HG02981 (cell line): Measurements from ENCODE around the gene EGFR.

Source experiments
- ATAC-seq: cut with Tn5 transposase; IDR thresholded peaks from one replicate; pipeline ENCODE4 v1.9.1; 2021; ENCODE audit warnings: mild to moderate bottlenecking, moderate library complexity; ENCODE audit not compliant: unreplicated experiment

The EGFR gene

GRCh38 chr7:55006499-55006898, 12.3 kb upstream of the EGFR start:
- no peak for ATAC-seq

- no peak for ATAC-seq
Observed at GRCh38 chr7:55013851-55014250, 5.0 kb upstream of the EGFR start.

GRCh38 chr7:55016061-55016745, 2.6 kb upstream of the EGFR start:
- ATAC-seq = no peak

- ATAC-seq = no peak
Observed at GRCh38 chr7:55016746-55017090, 2.1 kb upstream of the EGFR start.

- ATAC-seq = no peak
Observed at GRCh38 chr7:55017841-55018240, 976 bp upstream of the EGFR start.

- ATAC-seq = no peak
Observed at GRCh38 chr7:55019191-55019690, 424 bp downstream of the EGFR start.

- no peak for ATAC-seq
Observed at GRCh38 chr7:55019691-55020465, 1.1 kb downstream of the EGFR start.

GRCh38 chr7:55020466-55020871, 1.7 kb downstream of the EGFR start:
- ATAC-seq = no peak

GRCh38 chr7:55021053-55021452, 2.2 kb downstream of the EGFR start:
- no peak for ATAC-seq

GRCh38 chr7:55022002-55022985, 3.5 kb downstream of the EGFR start:
- no peak for ATAC-seq

GRCh38 chr7:55023841-55024505, 5.2 kb downstream of the EGFR start:
- no peak for ATAC-seq

GRCh38 chr7:55024776-55025175, 6.0 kb downstream of the EGFR start:
- no peak for ATAC-seq

GRCh38 chr7:55026086-55026790, 7.4 kb downstream of the EGFR start:
- no peak for ATAC-seq

- ATAC-seq = no peak
Observed at GRCh38 chr7:55026867-55027490, 8.2 kb downstream of the EGFR start.

GRCh38 chr7:55028011-55028410, 9.2 kb downstream of the EGFR start:
- ATAC-seq = no peak

- ATAC-seq = no peak
Observed at GRCh38 chr7:55030314-55030713, 11.5 kb downstream of the EGFR start.

- no peak for ATAC-seq
Observed at GRCh38 chr7:55031075-55031474, 12.3 kb downstream of the EGFR start.

GRCh38 chr7:55032069-55032699, 13.4 kb downstream of the EGFR start:
- ATAC-seq = no peak

GRCh38 chr7:55033236-55033846, 14.5 kb downstream of the EGFR start:
- ATAC-seq = no peak
